ENCODE measurements around the gene CLIC3.
"Not testable (repeated sequence)": the region's sequence is repeated elsewhere in the genome, so short reads cannot be mapped to it uniquely, and the experiment has no call there.

CLIC3 gene

DNA sequence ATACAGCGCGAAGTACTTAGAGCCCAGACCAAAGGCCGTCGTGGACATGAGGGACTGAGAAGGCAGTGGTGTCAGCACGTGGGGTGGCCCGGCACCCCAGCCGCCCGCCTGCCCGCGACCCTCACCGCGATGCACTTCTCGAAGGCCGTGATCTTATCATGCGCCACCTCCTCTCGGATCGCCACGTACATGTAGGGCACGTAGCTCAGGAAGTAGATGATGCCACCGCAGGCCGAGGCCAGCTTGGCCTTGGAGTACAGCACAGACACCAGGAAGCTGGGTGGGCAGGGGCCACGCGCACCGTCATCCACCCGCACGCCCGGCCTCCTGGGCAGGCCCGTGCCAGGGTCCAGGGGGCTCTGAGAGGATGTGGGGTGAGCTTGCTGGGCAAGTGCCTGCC is 20.7 kb upstream of the CLIC3 start:
- DNase-seq (ENCODE audit: low spot score): no peak

GRCh38 chr9:137016436-137016835 is 20.1 kb upstream of the CLIC3 start:
- DNase-seq (ENCODE audit: low spot score): no peak

GRCh38 chr9:137015976-137016375 is 19.6 kb upstream of the CLIC3 start:
- DNase-seq (ENCODE audit: low spot score): no peak

DNA sequence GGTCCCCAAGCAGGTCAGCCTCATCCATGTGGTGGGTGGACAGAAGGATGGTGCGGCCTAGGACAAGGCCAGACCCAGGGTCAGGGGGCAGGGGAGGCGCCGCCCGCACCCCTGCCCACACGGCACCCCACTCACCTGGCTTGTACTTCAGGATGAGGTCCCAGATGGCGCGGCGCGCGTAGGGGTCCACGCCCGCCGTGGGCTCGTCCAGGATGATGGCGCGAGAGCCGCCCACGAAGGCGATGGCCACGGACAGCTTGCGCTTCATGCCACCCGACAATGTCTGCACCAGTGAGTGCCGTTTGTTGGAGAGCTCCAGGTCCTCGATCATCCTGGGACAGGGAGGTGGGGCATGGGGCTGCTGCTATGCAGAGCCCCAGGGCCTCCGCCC is 19.2 kb upstream of the CLIC3 start:
- DNase-seq (ENCODE audit: low spot score): no peak

GRCh38 chr9:137014776-137015539 is 18.6 kb upstream of the CLIC3 start:
- no peak for DNase-seq (ENCODE audit: low spot score)

GRCh38 chr9:137014166-137014565 is 17.8 kb upstream of the CLIC3 start:
- DNase-seq (ENCODE audit: low spot score): no peak

GRCh38 chr9:137013571-137013940 is 17.2 kb upstream of the CLIC3 start:
- DNase-seq (ENCODE audit: low spot score): no peak

- no peak for DNase-seq (ENCODE audit: low spot score)
These were observed 16.6 kb upstream of the CLIC3 start for GRCh38 chr9:137012694-137013570.

DNA sequence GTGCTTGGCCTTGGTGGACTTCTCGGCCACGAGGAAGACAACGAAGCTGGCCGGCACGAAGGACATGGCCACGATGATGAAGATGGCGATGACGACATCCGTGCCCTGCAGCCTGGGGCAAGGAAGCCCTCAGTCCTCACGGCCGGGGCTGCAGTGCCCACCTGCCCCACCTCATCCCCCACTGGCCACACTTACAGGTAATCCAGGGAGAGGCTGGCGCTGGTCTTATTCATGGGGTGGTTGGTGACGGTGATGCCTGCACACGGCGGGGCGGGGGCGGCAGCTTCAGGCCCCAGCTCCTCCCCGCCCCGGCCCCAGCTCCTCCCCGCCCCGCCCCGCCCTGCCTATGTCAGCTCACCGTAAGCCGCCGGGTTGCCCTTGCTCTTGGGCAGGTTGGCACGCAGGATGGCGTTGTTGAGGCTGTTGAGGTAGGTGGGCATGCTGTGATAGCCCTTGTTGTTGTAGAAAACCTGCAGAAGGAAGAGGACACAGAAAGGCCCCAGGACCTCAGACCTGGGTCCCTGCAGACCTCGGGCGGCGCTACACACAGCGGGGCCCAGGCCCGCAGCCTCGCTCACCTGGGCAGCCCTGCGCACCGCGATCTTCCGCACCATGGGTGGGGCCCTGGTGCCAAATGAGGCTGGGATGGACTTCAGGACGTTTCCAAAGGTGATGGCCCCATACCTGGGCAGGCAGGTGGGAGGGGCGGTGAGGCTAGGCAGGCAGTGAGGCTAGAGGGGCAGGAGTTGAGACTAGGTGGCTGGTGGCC is 15.7 kb upstream of the CLIC3 start:
- DNase-seq (ENCODE audit: low spot score): no peak

DNA sequence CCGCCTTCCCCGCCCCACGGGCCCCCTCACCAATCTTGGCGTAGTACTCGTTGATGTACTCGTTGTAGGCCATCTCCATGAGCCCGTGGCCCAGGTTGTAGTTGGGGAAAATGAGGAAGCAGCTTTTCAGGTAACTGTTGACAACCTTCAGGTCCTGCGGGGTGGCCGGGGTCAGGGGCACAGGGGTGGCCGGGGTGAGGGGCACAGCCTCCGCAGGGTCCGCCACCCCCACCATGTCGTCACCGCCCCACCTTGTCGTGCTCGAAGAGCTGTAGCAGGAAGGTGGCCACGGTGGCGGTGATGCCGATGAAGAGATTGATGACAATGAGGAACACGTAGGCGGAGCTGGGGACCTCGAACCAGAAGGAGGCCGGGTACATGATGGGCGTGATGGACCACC is 14.8 kb upstream of the CLIC3 start:
- no peak for DNase-seq (ENCODE audit: low spot score)

GRCh38 chr9:137009938-137010732 is 13.8 kb upstream of the CLIC3 start:
- DNase-seq (ENCODE audit: low spot score): no peak

GRCh38 chr9:137009217-137009616 is 12.8 kb upstream of the CLIC3 start:
- no peak for DNase-seq (ENCODE audit: low spot score)

GRCh38 chr9:137008312-137008711 is 11.9 kb upstream of the CLIC3 start:
- no peak for DNase-seq (ENCODE audit: low spot score)

DNA sequence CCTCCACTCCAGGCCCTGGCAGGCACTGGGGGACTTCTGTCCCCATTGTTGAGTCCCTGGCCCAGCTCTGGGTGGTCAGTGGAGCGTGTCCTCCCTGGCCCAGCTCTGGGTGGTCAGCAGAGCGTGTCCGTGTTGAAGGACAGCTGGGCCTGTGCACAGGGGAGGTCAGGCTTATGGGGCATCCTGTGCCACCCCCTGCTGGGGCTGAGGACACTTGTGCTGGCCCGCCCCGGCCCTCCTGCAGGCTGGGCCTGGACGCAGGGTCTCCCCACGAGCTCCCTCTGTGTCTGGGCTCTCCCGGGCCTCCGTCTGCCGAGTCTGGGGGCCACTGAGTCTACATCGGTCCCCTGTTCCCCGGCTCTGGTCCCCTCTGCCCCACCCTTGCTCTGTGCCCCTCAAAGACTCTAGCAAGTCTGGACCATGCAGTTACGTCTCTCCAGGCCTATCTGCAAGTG is 11.5 kb upstream of the CLIC3 start:
- DNase-seq (ENCODE audit: low spot score): no peak

- DNase-seq (ENCODE audit: low spot score): no peak
These were observed 10.9 kb upstream of the CLIC3 start for GRCh38 chr9:137007108-137007815.

- DNase-seq (ENCODE audit: low spot score): no peak
These were observed 10.0 kb upstream of the CLIC3 start for GRCh38 chr9:137006116-137007003.

- not testable (repeated sequence) for DNase-seq (ENCODE audit: low spot score)
These were observed 7.9 kb upstream of the CLIC3 start for GRCh38 chr9:137004285-137004684.

GRCh38 chr9:137002646-137003041 is 6.3 kb upstream of the CLIC3 start:
- DNase-seq (ENCODE audit: low spot score): no peak

GRCh38 chr9:137001857-137002645 is 5.7 kb upstream of the CLIC3 start:
- DNase-seq (ENCODE audit: low spot score): no peak
